ENCODE measurements around the gene JARID2. TPM values are rescaled to one million over a fixed set of nuclear protein-coding genes. Genes with fewer than 3 reads are reported as not detected.

JARID2 gene
- polyA plus RNA-seq, 1 donor from 2014 or later, result 25.5 TPM

- H4K20me1 ChIP-seq (ENCODE audit: insufficient read depth), result no peaks in the 10 kb centered on the region
Observed at GRCh38 chr6:15485936-15486335, 240.1 kb downstream of the JARID2 start.

GRCh38 chr6:15487262-15487661 is 241.4 kb downstream of the JARID2 start:
- peaks cover 27% of the 10 kb centered on the region for H3K79me2 ChIP-seq (replicated peaks; ENCODE audit: insufficient read depth, low read length)

More at GRCh38 chr6:15485936-15486335, 240.1 kb downstream of the JARID2 start:
- Histone ChIP-seq H3K36me3 (ENCODE audit: insufficient read depth, low read length) (no peaks in the 10 kb centered on the region), H3K9me3 (ENCODE audit: low read length) (no peaks in the 10 kb centered on the region), H2AFZ (ENCODE audit: low read depth, low read length) (no peak overlapping the region), H3K9me2 (ENCODE audit: insufficient read depth, low read length) (no peaks in the 10 kb centered on the region), H3K9ac (ENCODE audit: low read length) (no peak overlapping the region), H3K79me2 (replicated peaks; ENCODE audit: insufficient read depth, low read length) (peaks cover 39% of the 10 kb centered on the region), H3K27me3 (ENCODE audit: insufficient read depth, low read depth, low read length) (no peaks in the 10 kb centered on the region), H3K4me2 (ENCODE audit: low read length) (no peak overlapping the region), H3K4me3 (ENCODE audit: low read length) (no peak overlapping the region), H3F3A (ENCODE audit: insufficient read depth, low read length, poor library complexity, severe bottlenecking) (peaks cover 5% of the 10 kb centered on the region), H3K27ac (ENCODE audit: low read length) (no peak overlapping the region)
- TF ChIP-seq POLR2AphosphoS5 (IDR thresholded peaks at IDR 0.05), result no peak
- no peak for TF ChIP-seq MXI1 (conservative IDR thresholded peaks at IDR 0.05; ENCODE audit: poor library complexity, severe bottlenecking)
- no peak for TF ChIP-seq SMC3 (conservative IDR thresholded peaks at IDR 0.05; ENCODE audit: poor library complexity)
- no peak for TF ChIP-seq REST (IDR thresholded peaks at IDR 0.05; ENCODE audit: borderline replicate concordance)
- no peak for TF ChIP-seq EP300 (conservative IDR thresholded peaks at IDR 0.05; ENCODE audit: poor library complexity, severe bottlenecking)

More at GRCh38 chr6:15487262-15487661, 241.4 kb downstream of the JARID2 start:
- Histone ChIP-seq H3K9me3 (ENCODE audit: low read length) (no peaks in the 10 kb centered on the region), H3K9ac (ENCODE audit: low read length) (no peak overlapping the region), H3K4me3 (ENCODE audit: low read length) (no peak overlapping the region), H3F3A (ENCODE audit: insufficient read depth, low read length, poor library complexity, severe bottlenecking) (peaks cover 5% of the 10 kb centered on the region), H3K36me3 (ENCODE audit: insufficient read depth, low read length) (no peaks in the 10 kb centered on the region), H3K9me2 (ENCODE audit: insufficient read depth, low read length) (no peaks in the 10 kb centered on the region), H4K20me1 (ENCODE audit: insufficient read depth) (no peaks in the 10 kb centered on the region), H3K27me3 (ENCODE audit: insufficient read depth, low read depth, low read length) (no peaks in the 10 kb centered on the region), H3K27ac (ENCODE audit: low read length) (no peak overlapping the region), H3K4me2 (ENCODE audit: low read length) (no peak overlapping the region), H2AFZ (ENCODE audit: low read depth, low read length) (no peak overlapping the region)
- no peak for TF ChIP-seq EP300 (conservative IDR thresholded peaks at IDR 0.05; ENCODE audit: poor library complexity, severe bottlenecking)
- TF ChIP-seq, protein P1, sequence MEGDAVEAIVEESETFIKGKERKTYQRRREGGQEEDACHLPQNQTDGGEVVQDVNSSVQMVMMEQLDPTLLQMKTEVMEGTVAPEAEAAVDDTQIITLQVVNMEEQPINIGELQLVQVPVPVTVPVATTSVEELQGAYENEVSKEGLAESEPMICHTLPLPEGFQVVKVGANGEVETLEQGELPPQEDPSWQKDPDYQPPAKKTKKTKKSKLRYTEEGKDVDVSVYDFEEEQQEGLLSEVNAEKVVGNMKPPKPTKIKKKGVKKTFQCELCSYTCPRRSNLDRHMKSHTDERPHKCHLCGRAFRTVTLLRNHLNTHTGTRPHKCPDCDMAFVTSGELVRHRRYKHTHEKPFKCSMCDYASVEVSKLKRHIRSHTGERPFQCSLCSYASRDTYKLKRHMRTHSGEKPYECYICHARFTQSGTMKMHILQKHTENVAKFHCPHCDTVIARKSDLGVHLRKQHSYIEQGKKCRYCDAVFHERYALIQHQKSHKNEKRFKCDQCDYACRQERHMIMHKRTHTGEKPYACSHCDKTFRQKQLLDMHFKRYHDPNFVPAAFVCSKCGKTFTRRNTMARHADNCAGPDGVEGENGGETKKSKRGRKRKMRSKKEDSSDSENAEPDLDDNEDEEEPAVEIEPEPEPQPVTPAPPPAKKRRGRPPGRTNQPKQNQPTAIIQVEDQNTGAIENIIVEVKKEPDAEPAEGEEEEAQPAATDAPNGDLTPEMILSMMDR (IDR thresholded peaks at IDR 0.05; ENCODE audit: poor library complexity, severe bottlenecking), result no peak
- no peak for TF ChIP-seq REST (IDR thresholded peaks at IDR 0.05; ENCODE audit: borderline replicate concordance)
- no peak for TF ChIP-seq MXI1 (conservative IDR thresholded peaks at IDR 0.05; ENCODE audit: poor library complexity, severe bottlenecking)
- TF ChIP-seq TAF1 (IDR thresholded peaks at IDR 0.05; ENCODE audit: low read depth), result no peak
- no peak for TF ChIP-seq RAD21 (conservative IDR thresholded peaks at IDR 0.05)
- TF ChIP-seq POLR2AphosphoS5 (IDR thresholded peaks at IDR 0.05), result no peak
- no peak for TF ChIP-seq SMC3 (conservative IDR thresholded peaks at IDR 0.05; ENCODE audit: poor library complexity)
- no peak for TF ChIP-seq EZH2 (IDR thresholded peaks at IDR 0.05; ENCODE audit: borderline replicate concordance, insufficient read depth, low read length, poor library complexity, severe bottlenecking)
